IMR-90 (cell line): ENCODE measurements around the gene GOLGA3.

Experiments used
- CTCF ChIP-seq: conservative IDR thresholded peaks from 2 replicates; pipeline ENCODE4 v1.5.1; 2012; ENCODE audit warnings: mild to moderate bottlenecking, low read depth, low read length, improper control_type of control experiment
- POLR2A ChIP-seq: IDR thresholded peaks from 2 replicates; pipeline ENCODE4 v1.6.1; 2012; ENCODE audit warnings: mild to moderate bottlenecking, low read depth, low read length
- USF2 ChIP-seq: fragments of 150-350 bp; IDR thresholded peaks from 2 replicates; pipeline ENCODE4 v1.6.1; 2017; ENCODE audit warnings: mild to moderate bottlenecking, antibody characterized with exemption, low read length, low read depth

- TF ChIP-seq CTCF (no peak), USF2 (no peak), POLR2A (no peak)
Observed at GRCh38 chr12:132836795-132837331, 8.2 kb upstream of the GOLGA3 start.
